AG04450 (cell line): ENCODE data around the gene ANKK1. TPM values are rescaled to one million over a fixed set of nuclear protein-coding genes. Genes with fewer than 3 reads are reported as not detected.

Experiments
- CTCF ChIA-PET: fragments of 300-600, 350-600 bp; formaldehyde crosslinking; extraction: SDS; loops from one replicate; lab custom pipeline; 2022; ENCODE audit warnings: antibody characterized with exemption, inconsistent platforms; lab: Charles Lee
- POLR2A ChIA-PET: fragments of 350-600 bp; formaldehyde crosslinking; extraction: SDS; loops from one replicate; lab custom pipeline; 2021; ENCODE audit warnings: antibody characterized with exemption, inconsistent platforms; lab: Yijun Ruan, JAX
- DNase-seq: peaks from one replicate; pipeline ENCODE4 v3.0.0-alpha.2; 2011; ENCODE audit warnings: low read depth, low spot score
- H3K27ac ChIP-seq: one replicate; pipeline ENCODE4 v1.5.1; 2012; ENCODE audit warnings: low read depth, low read length, control low read depth
- H3K27me3 ChIP-seq: one replicate; pipeline ENCODE4 v1.6.0; 2012; ENCODE audit warnings: low read length; ENCODE audit not compliant: control insufficient read depth, insufficient read depth
- H3K4me3 ChIP-seq: 2 replicates; pipeline ENCODE4 v1.5.1; 2011; ENCODE audit warnings: mild to moderate bottlenecking, low read depth, low read length, control low read depth
- H3K9me3 ChIP-seq: 2 replicates; pipeline ENCODE4 v1.5.1; 2012; ENCODE audit warnings: low read length; ENCODE audit not compliant: control insufficient read depth, insufficient read depth
- polyA plus RNA-seq: library from polyadenylated mRNA; depleted of rRNA; stranded (reverse); fragments of >200 nt; gene quantifications from 2 replicates; pipeline ENCODE4 v1.2.3, GENCODE V29; 2011
- TF ChIP-seq, protein P1 (sequence below): IDR thresholded peaks from 2 replicates; pipeline ENCODE4 v1.5.1; 2011; ENCODE audit warnings: low read depth, low read length, control low read depth, inconsistent platforms

Gene ANKK1
- polyA plus RNA-seq, 1 experiment = not detected

DNA sequence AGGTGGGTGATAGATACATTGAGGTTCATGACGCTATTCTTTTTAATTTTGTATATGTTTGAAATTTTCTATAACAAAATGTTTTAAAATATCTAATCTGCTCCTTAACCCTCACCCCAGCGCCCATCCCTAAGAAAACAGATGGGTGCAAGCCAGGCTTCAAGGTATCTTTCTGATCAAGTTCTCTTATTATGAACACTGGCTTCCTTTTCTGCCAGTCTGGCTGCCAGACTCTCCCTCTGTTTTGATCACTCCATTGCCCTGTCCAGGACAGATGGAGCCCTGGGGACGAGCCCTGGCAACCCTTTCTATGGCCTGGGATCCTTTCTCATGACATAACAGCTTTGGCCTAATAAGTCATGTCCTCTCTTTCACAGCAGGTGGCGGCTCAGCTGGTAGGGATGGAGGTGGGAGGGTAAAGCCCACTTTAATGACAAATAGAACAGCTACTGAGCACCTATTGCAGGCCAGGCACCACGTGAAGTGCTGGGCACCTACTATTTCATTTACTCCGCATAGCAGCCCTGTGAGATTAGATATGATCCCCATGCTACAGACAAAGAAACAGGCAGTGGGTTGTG is 49.2 kb downstream of the ANKK1 start:
- Histone ChIP-seq H3K27ac (no peak overlapping the region), H3K9me3 (no peaks in the 10 kb centered on the region), H3K27me3 (peaks cover 7% of the 10 kb centered on the region), H3K4me3 (no peak overlapping the region)
- POLR2A ChIA-PET = no interaction called here
- CTCF ChIA-PET = interaction anchor here (0.6 kb wide), 1 partner anchor 293 kb away, joined by 3 read pairs; no protein-coding TSS in a partner anchor
- no peak for DNase-seq
- TF ChIP-seq, protein P1, sequence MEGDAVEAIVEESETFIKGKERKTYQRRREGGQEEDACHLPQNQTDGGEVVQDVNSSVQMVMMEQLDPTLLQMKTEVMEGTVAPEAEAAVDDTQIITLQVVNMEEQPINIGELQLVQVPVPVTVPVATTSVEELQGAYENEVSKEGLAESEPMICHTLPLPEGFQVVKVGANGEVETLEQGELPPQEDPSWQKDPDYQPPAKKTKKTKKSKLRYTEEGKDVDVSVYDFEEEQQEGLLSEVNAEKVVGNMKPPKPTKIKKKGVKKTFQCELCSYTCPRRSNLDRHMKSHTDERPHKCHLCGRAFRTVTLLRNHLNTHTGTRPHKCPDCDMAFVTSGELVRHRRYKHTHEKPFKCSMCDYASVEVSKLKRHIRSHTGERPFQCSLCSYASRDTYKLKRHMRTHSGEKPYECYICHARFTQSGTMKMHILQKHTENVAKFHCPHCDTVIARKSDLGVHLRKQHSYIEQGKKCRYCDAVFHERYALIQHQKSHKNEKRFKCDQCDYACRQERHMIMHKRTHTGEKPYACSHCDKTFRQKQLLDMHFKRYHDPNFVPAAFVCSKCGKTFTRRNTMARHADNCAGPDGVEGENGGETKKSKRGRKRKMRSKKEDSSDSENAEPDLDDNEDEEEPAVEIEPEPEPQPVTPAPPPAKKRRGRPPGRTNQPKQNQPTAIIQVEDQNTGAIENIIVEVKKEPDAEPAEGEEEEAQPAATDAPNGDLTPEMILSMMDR = no peak

DNA sequence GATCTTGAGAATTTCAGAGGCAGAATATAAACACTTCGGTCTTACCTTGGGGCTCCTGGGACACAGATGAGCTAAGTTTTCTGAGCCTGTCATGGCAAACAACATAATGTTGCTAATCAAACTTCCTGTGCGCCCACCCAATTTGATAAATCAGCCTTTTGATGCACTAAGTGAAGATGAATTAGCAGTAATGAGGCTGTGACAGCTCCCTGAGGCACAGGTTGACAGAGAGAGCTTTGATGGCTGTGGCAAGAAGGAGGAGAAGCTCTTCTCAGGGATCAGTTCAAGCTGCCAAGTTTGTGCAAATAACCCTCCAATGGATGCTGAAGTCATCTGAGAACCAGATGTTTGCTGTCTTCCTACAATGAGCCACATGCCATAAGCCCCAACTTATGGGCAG is 53.2 kb downstream of the ANKK1 start:
- H3K27ac ChIP-seq = no peak overlapping the region
- H3K9me3 ChIP-seq = no peaks in the 10 kb centered on the region
- CTCF ChIA-PET = no interaction called here
- peaks cover 6% of the 10 kb centered on the region for H3K27me3 ChIP-seq
- no peak for DNase-seq
- H3K4me3 ChIP-seq = no peak overlapping the region
- POLR2A ChIA-PET = no interaction called here
- TF ChIP-seq, protein P1 = no peak

DNA sequence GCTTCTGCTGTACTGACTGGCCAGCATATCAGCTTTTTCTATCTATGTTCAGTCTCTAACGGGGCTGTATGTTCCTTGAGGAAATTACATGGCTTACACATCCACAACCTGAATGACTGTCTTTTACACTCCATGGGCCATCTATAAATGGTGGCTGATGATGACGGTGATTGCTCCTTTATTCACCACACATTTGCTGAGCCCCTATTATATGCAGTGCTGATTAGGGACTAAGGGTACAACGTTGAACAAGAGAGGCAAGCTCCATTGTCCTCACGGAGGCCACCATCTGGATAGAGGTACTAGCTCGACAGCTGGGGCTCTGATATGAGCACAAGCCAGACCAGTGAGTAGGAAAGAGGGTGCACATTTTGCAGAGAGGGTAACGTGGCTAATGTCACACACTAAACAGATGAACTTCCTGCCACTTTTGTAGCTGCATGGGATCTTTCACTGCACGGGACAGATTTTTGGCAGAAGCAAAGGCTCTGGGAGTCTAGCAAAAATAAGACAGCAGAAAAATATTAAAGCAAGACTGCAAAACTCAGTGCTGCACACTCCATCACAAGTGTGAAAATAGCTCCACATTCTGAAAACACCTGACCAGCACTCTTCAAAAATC is 57.0 kb downstream of the ANKK1 start:
- Histone ChIP-seq H3K27ac (no peak overlapping the region), H3K9me3 (no peaks in the 10 kb centered on the region), H3K4me3 (no peak overlapping the region), H3K27me3 (peaks cover 6% of the 10 kb centered on the region)
- CTCF ChIA-PET = interaction anchor here (0.5 to 0.9 kb wide), 2 partner anchors 139 to 167 kb away, joined by 3 to 6 read pairs; no protein-coding TSS in a partner anchor
- TF ChIP-seq, protein P1 = no peak
- DNase-seq = no peak
- POLR2A ChIA-PET = interaction anchor here (0.5 kb wide), 1 partner anchor 1225 kb away, joined by 3 read pairs; no protein-coding TSS in a partner anchor

DNA sequence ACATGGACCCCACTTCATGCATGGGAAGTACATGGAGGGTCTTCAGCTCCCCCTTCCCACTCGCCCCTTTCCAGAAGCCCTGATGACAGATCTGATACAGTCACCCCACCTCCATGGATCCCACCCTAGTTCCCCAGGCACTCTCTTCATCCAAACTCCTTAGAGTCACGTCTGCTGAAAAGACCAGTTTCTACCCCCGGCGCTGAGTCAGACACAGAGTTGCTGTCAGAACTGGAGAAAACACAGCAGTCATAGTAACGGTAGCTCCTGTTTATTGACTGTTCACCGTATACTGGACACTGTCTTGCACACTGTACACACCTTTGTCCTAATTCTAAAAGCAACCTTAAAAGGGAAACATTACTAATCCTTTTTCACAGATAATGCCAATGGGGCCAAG is 58.5 kb downstream of the ANKK1 start:
- H3K4me3 ChIP-seq = no peak overlapping the region
- H3K27ac ChIP-seq = no peak overlapping the region
- ChIA-PET CTCF (no interaction called here), POLR2A (no interaction called here)
- peaks cover 6% of the 10 kb centered on the region for H3K27me3 ChIP-seq
- no peak for DNase-seq
- TF ChIP-seq, protein P1 = no peak
- H3K9me3 ChIP-seq = no peaks in the 10 kb centered on the region

DNA sequence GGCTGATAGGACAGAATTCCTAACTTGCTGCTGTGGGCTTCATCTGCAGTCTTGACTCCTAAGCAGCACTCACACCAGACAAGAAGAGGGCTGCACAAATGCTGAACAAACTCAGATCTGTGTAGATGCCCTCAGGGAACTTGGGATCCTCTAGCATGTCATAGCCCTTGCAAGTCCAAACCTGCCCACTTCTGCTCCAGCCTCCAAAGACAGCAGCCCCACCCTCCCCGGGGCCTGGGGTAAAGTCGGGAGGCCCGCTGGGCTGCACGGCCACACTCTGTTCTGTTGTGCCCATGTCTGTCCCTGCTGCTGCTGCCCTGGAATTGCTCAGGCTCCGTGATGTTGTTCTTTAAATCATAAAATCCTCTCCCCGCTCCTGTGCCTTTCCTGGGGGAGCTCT is 59.4 kb downstream of the ANKK1 start:
- H3K27me3 ChIP-seq = peaks cover 6% of the 10 kb centered on the region
- no peaks in the 10 kb centered on the region for H3K9me3 ChIP-seq
- H3K4me3 ChIP-seq = no peak overlapping the region
- TF ChIP-seq, protein P1 = no peak
- ChIA-PET POLR2A (no interaction called here), CTCF (no interaction called here)
- no peak overlapping the region for H3K27ac ChIP-seq
- no peak for DNase-seq
